Ovary (tissue), 3 donors: ENCODE measurements around the gene THEMIS.

Source experiments
- CTCF ChIP-seq, 3 donors: fragments of 450-650 bp in 2 of 3; fragments of 200-600 bp in 1 of 3; IDR thresholded peaks; one replicate each; pipeline versions ENCODE4 v1.5.1 to v1.8.0; 2016 to 2022; ENCODE audit warnings: antibody characterized with exemption in 3 of 3, mild to moderate bottlenecking in 1 of 3
- EP300 ChIP-seq: sonication (generic); formaldehyde crosslinking; IDR thresholded peaks from one replicate; pipeline ENCODE4 v1.6.1; 2017; ENCODE audit warnings: antibody characterized with exemption
- POLR2A ChIP-seq: fragments of 450-650 bp; IDR thresholded peaks from one replicate; pipeline ENCODE4 v1.6.1; 2017; ENCODE audit warnings: antibody characterized with exemption, mild to moderate bottlenecking, moderate library complexity
- donor health status: DM: no; HTN: no; CAD: no.

DNA sequence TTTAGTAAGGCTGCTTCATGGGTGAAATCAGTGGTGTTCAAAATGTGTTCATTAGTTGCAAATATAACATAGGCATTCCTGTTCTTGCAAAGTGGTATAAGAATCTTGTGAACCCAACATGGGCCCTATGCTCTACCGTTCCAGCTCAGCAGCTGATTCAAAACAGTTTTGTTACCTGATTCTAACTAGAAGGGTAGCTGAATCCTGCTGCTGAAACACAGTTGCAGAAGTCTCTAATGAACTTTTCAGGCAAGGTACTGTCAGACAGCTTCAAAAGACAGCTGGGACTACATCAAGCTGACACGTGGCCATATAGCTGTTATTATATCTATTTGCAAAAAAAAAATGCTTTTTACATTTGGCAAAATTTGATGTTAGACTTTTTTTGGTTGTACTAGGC, 22.7 kb downstream of the THEMIS start:
- TF ChIP-seq POLR2A: no peak
- TF ChIP-seq CTCF (IDR thresholded peaks at IDR 0.05): no peak
- TF ChIP-seq EP300: no peak
